Activated T-helper 9 cell treated with anti-CD3 and anti-CD28 coated beads, Interleukin-2, amount 50 U/mL, for 16 hours (primary cell): Measurements from ENCODE around the gene HK1.
A peak's percentile ranks its signal among the peaks of the same experiment; 100 is the strongest.
"Not testable (repeated sequence)": the region's sequence is repeated elsewhere in the genome, so short reads cannot be mapped to it uniquely, and the experiment has no call there.

Experiments
- DNase-seq: peaks from one replicate; pipeline ENCODE4 v3.0.0-alpha.2; 2020; ENCODE audit warnings: low read depth

The HK1 gene

GRCh38 chr10:69425041-69425440 lies 146.7 kb downstream of the HK1 start:
- DNase-seq, result no peak

- no peak for DNase-seq
These were observed 147.4 kb downstream of the HK1 start for GRCh38 chr10:69425511-69426298.

GRCh38 chr10:69426376-69426727 lies 148.1 kb downstream of the HK1 start:
- no peak for DNase-seq

- no peak for DNase-seq
These were observed 149.9 kb downstream of the HK1 start for GRCh38 chr10:69428165-69428564.

- DNase-seq, result no peak
These were observed 155.9 kb downstream of the HK1 start for GRCh38 chr10:69434169-69434568.

GRCh38 chr10:69434926-69435325 lies 156.6 kb downstream of the HK1 start:
- DNase-seq, result no peak

- DNase-seq, result no peak
These were observed 157.7 kb downstream of the HK1 start for GRCh38 chr10:69435966-69436520.

GRCh38 chr10:69437321-69438259 lies 159.3 kb downstream of the HK1 start:
- no peak for DNase-seq

GRCh38 chr10:69438536-69439349 lies 160.4 kb downstream of the HK1 start:
- DNase-seq, result no peak

GRCh38 chr10:69439350-69439739 lies 161.0 kb downstream of the HK1 start:
- DNase-seq, result no peak

- DNase-seq, result no peak
These were observed 161.7 kb downstream of the HK1 start for GRCh38 chr10:69439813-69440506.

- no peak for DNase-seq
These were observed 165.1 kb downstream of the HK1 start for GRCh38 chr10:69443354-69443753.

- no peak for DNase-seq
These were observed 166.7 kb downstream of the HK1 start for GRCh38 chr10:69445041-69445440.

GRCh38 chr10:69446229-69446628 lies 167.9 kb downstream of the HK1 start:
- DNase-seq, result no peak

GRCh38 chr10:69446650-69447151 lies 168.4 kb downstream of the HK1 start:
- DNase-seq, result no peak

GRCh38 chr10:69449841-69450240 lies 171.5 kb downstream of the HK1 start:
- DNase-seq, result peak; percentile 21

- DNase-seq, result not testable (repeated sequence)
These were observed 172.1 kb downstream of the HK1 start for GRCh38 chr10:69450395-69450794.

GRCh38 chr10:69451209-69451783 lies 173.0 kb downstream of the HK1 start, which contains the start of gene TSPAN15:
TSPAN15 (plus strand) TSS chr10:69451465; CDS start chr10:69451595, 130 bp downstream.
- DNase-seq, result peak; percentile 78
